HFF-Myc (cell line): Measurements from ENCODE around the gene CHRM5.

Experiments
- DNase-seq: peaks from one replicate; pipeline ENCODE4 v3.0.0-alpha.2; 2011; ENCODE audit warnings: low read depth; ENCODE audit errors: extremely low read depth
- H3K4me3 ChIP-seq: replicated peaks from 2 replicates; pipeline ENCODE4 v1.5.1; 2011; ENCODE audit warnings: low read depth, mild to moderate bottlenecking, control low read depth, low read length
- CTCF ChIP-seq: IDR thresholded peaks from 2 replicates; pipeline ENCODE4 v1.5.1; 2012; ENCODE audit warnings: mild to moderate bottlenecking, low read depth, low read length, control low read depth; ENCODE audit errors: missing control alignments

CHRM5 gene

DNA sequence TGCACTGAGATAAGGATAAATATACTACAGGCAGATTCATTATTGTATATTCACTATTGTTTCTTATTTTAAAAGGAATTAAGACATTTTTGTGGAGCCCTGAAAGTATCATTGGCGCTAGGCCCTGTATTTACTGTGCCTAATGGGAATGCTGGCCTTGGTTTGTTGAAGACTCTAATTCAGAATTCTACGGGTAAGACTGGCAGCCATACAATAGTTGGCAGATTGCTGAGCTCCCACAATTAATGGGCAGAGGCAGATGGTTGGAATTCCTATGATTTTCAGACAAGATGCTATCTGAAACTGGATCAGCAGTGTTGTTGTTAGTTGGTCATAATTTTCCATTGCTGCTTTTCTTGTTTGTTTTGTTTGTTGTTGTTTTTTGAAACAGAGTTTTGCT is 148.3 kb downstream of the CHRM5 start:
- no peak for TF ChIP-seq CTCF
- DNase-seq = no peak
- H3K4me3 ChIP-seq = no peak overlapping the region
